K562 (cell line): ENCODE measurements around the gene CSNK1A1. TPM values are rescaled to one million over a fixed set of nuclear protein-coding genes. Genes with fewer than 3 reads are reported as not detected.

Source experiments
- ATF7 ChIP-seq: fragments of 450-650 bp; IDR thresholded peaks from 2 replicates; pipeline ENCODE4 v1.7.1; 2014; ENCODE audit warnings: mild to moderate bottlenecking, moderate library complexity
- CBFB ChIP-seq: sonication (generic); formaldehyde crosslinking; IDR thresholded peaks from 2 replicates; pipeline ENCODE4 v1.4.0; 2020; ENCODE audit warnings: mild to moderate bottlenecking, missing genetic modification reagents
- CREB1 ChIP-seq, 2 experiments: sonication (generic) in 1 of 2; formaldehyde crosslinking in 1 of 2; IDR thresholded peaks; 2 replicates each; pipeline versions ENCODE4 v1.6.1 to v1.8.0; 2012 to 2022; ENCODE audit warnings: inconsistent platforms in 1 of 2, mild to moderate bottlenecking in 1 of 2, missing genetic modification reagents in 1 of 2, moderate library complexity in 1 of 2
- CREM ChIP-seq: IDR thresholded peaks from 2 replicates; pipeline ENCODE4 v1.6.1; 2014; ENCODE audit warnings: antibody characterized with exemption, low read depth
- CTBP1 ChIP-seq: fragments of 450-650 bp; IDR thresholded peaks from 2 replicates; pipeline ENCODE4 v1.6.1; 2016; ENCODE audit warnings: borderline replicate concordance
- EGR1 ChIP-seq: fragments of 450-650 bp; conservative IDR thresholded peaks from 2 replicates; pipeline ENCODE4 v1.6.1; 2017; ENCODE audit warnings: mild to moderate bottlenecking
- ELF4 ChIP-seq: fragments of 450-650 bp; formaldehyde crosslinking; IDR thresholded peaks from 2 replicates; pipeline ENCODE4 v1.4.0; 2022; ENCODE audit warnings: missing genetic modification characterization
- GABPB1 ChIP-seq: sonication (generic); formaldehyde crosslinking; IDR thresholded peaks from 2 replicates; pipeline ENCODE4 v1.8.0; 2022; ENCODE audit warnings: mild to moderate bottlenecking, missing genetic modification reagents
- GATA2 ChIP-seq: sonication (generic); formaldehyde crosslinking; IDR thresholded peaks from 2 replicates; pipeline ENCODE4 v1.4.0; 2020; ENCODE audit warnings: mild to moderate bottlenecking, missing genetic modification reagents
- GTF2F1 ChIP-seq: IDR thresholded peaks from 2 replicates; pipeline ENCODE4 v1.6.1; 2011; ENCODE audit warnings: low read depth, low read length, improper control_type of control experiment
- JUND ChIP-seq, 2 experiments: IDR thresholded peaks; 2 replicates in 1 of 2; 3 replicates in 1 of 2; pipeline ENCODE4 v1.6.1; 2011; ENCODE audit warnings: borderline replicate concordance in 2 of 2, low read depth in 2 of 2, low read length in 2 of 2, improper control_type of control experiment in 1 of 2, missing biosample characterization in 1 of 2, missing genetic modification characterization in 1 of 2, missing genetic modification reagents in 1 of 2
- KLF16 ChIP-seq: IDR thresholded peaks from 2 replicates; pipeline ENCODE4 v1.6.1; 2016; ENCODE audit warnings: antibody characterized with exemption
- MAZ ChIP-seq, 2 experiments: fragments of 450-650 bp in 1 of 2; sonication (generic) in 1 of 2; formaldehyde crosslinking; IDR thresholded peaks in 1 of 2; conservative IDR thresholded peaks in 1 of 2; 2 replicates each; pipeline versions ENCODE4 v1.4.0 to v1.5.0; 2020; ENCODE audit warnings: mild to moderate bottlenecking in 1 of 2, missing genetic modification reagents in 1 of 2
- NCOA4 ChIP-seq: fragments of 450-650 bp; IDR thresholded peaks from 2 replicates; pipeline ENCODE4 v1.6.1; 2018; ENCODE audit warnings: mild to moderate bottlenecking; ENCODE audit not compliant: partially characterized antibody
- NFIC ChIP-seq: fragments of 450-650 bp; IDR thresholded peaks from 2 replicates; pipeline ENCODE4 v1.6.1; 2017; ENCODE audit warnings: mild to moderate bottlenecking, inconsistent platforms
- NR2C1 ChIP-seq, 2 experiments: fragments of 450-650 bp; IDR thresholded peaks; 2 replicates each; pipeline ENCODE4 v1.6.1; 2017; ENCODE audit warnings: mild to moderate bottlenecking in 2 of 2, antibody characterized with exemption in 1 of 2, inconsistent platforms in 1 of 2, missing compliant biosample characterization in 1 of 2, missing genetic modification characterization in 1 of 2
- RB1 ChIP-seq: fragments of 450-650 bp; IDR thresholded peaks from 2 replicates; pipeline ENCODE4 v1.6.1; 2017; ENCODE audit warnings: low read depth, mild to moderate bottlenecking
- TRIM24 ChIP-seq, 2 experiments: fragments of 450-650 bp; IDR thresholded peaks; 2 replicates each; pipeline ENCODE4 v1.6.1; 2016
- XRCC5 ChIP-seq: fragments of 200-400 bp; formaldehyde crosslinking; IDR thresholded peaks from 2 replicates; pipeline ENCODE4 v1.6.1; 2017; ENCODE audit warnings: low read depth, mild to moderate bottlenecking, low read length
- ZNF551 ChIP-seq: fragments of 250-450 bp; sonication (Bioruptor Pico); IDR thresholded peaks from 2 replicates; pipeline ENCODE4 v1.5.0; 2021; ENCODE audit warnings: mild to moderate bottlenecking, moderate library complexity
- polyA plus RNA-seq, 8 experiments: library from polyadenylated mRNA; depleted of rRNA in 4 of 8; stranded (reverse) in 5 of 8; unstranded in 3 of 8; fragments of >200 nt; fragmentation: Nextera tagmentation in 2 of 8; fragmentation: Illumina TruSeq in 1 of 8; extraction: Ambion mirVana in 2 of 8; extraction: Trizol in 1 of 8; gene quantifications; 2 replicates each; pipeline versions ENCODE4 v1.2.1 to v1.2.3, GENCODE V29; 2011 to 2014; ENCODE audit warnings: inconsistent platforms in 1 of 8, missing spikeins in 1 of 8
- total RNA-seq, 7 experiments: library from RNA; depleted of rRNA in 6 of 7; stranded (reverse); fragments of >200 nt in 6 of 7; fragmentation: Illumina TruSeq in 2 of 7; extraction: Trizol in 2 of 7; gene quantifications; 2 replicates each; pipeline versions ENCODE4 v1.2.1 to v1.2.3, GENCODE V29; 2011 to 2021; ENCODE audit warnings: low replicate concordance in 1 of 7
- TF ChIP-seq, protein P1 (sequence below): fragments of 450-650 bp; IDR thresholded peaks from 2 replicates; pipeline ENCODE4 v1.6.1; 2016; ENCODE audit warnings: antibody characterized with exemption
- TF ChIP-seq, protein P2 (sequence below): sonication (generic); formaldehyde crosslinking; IDR thresholded peaks from 2 replicates; pipeline ENCODE4 v1.8.1; 2023; ENCODE audit warnings: mild to moderate bottlenecking, missing genetic modification reagents
- TF ChIP-seq, protein P3 (sequence below): sonication (generic); formaldehyde crosslinking; IDR thresholded peaks from 2 replicates; pipeline ENCODE4 v1.8.0; 2022; ENCODE audit warnings: mild to moderate bottlenecking, missing genetic modification reagents
- TF ChIP-seq, protein P4 (sequence below): sonication (generic); formaldehyde crosslinking; IDR thresholded peaks from 2 replicates; pipeline ENCODE4 v1.8.0; 2022; ENCODE audit warnings: mild to moderate bottlenecking, low read depth, missing genetic modification reagents

CSNK1A1 gene
- total and polyA plus RNA-seq, 9 of the 15 experiments (the other 6 are each of a cell fraction or from before 2014, with no cell fraction given): 49.1 to 196 (median 154) TPM

DNA sequence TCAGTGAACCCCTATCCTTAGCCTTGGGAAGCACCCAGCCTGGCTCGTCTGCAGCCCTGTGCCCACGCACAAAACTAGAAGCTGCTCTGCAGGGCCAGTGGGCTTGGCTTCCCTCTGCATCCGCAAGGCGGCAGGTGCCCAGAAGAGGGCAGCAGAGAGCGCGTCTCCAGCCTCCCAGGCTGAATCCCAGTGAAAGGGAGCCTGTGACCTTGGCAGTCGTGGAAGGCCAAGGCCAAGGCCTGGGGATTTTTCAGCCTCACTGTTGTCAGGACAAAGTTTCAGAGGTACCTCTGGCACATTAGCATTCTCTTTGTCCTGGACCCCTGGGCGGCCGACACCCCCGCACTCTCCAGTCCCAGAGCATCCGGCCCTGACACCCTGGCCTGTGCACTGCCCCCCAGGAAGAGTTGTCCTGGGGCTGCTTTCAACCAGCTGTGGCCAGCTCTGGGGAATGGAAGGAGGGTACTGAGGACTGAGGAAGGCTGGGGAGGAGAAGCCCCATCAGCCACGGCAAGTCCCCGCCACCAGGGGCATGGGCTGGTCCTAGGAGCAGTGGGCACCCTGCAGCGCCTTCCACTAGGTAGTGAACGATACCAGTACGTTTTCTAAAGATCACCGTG lies 108.6 kb downstream of the CSNK1A1 start (continued):
- TF ChIP-seq KLF16: 0 out of 2 replicates have a peak, but pooled peaks have one; percentile 33
- TF ChIP-seq NR2C1 (IDR thresholded peaks at IDR 0.05): no peak
- TF ChIP-seq NR2C1 (tag; IDR thresholded peaks at IDR 0.05): 0 out of 2 replicates have a peak, but pooled peaks have one; percentile 9
- TF ChIP-seq ZNF551 (CRISPR knock-in tag): no peak
- no peak for TF ChIP-seq CREB1 (IDR thresholded peaks at IDR 0.05)
- peak; percentile 47; the same call in 1 of the 2 replicates for TF ChIP-seq CREB1 (CRISPR knock-in tag; IDR thresholded peaks at IDR 0.05)
- peak; percentile 8; the same call in 1 of the 2 replicates for TF ChIP-seq ATF7
- no peak for TF ChIP-seq NFIC
- TF ChIP-seq RB1: peak; percentile 75
- TF ChIP-seq CTBP1: 0 out of 2 replicates have a peak, but pooled peaks have one; percentile 11
- TF ChIP-seq, protein P1, sequence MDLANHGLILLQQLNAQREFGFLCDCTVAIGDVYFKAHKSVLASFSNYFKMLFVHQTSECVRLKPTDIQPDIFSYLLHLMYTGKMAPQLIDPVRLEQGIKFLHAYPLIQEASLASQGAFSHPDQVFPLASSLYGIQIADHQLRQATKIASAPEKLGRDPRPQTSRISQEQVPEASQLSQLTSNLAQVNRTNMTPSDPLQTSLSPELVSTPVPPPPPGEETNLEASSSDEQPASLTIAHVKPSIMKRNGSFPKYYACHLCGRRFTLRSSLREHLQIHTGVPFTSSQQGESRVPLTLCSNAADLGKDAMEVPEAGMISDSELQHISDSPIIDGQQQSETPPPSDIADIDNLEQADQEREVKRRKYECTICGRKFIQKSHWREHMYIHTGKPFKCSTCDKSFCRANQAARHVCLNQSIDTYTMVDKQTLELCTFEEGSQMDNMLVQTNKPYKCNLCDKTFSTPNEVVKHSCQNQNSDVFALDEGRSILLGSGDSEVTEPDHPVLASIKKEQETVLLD: 0 out of 2 replicates have a peak, but pooled peaks have one; percentile 35
- TF ChIP-seq GTF2F1: no peak
- TF ChIP-seq CREM: peak; percentile 49
- TF ChIP-seq GATA2 (CRISPR knock-in tag): no peak
- peak; percentile 37; the same call in 1 of the 2 replicates for TF ChIP-seq CBFB (CRISPR knock-in tag)
- TF ChIP-seq, protein P2, sequence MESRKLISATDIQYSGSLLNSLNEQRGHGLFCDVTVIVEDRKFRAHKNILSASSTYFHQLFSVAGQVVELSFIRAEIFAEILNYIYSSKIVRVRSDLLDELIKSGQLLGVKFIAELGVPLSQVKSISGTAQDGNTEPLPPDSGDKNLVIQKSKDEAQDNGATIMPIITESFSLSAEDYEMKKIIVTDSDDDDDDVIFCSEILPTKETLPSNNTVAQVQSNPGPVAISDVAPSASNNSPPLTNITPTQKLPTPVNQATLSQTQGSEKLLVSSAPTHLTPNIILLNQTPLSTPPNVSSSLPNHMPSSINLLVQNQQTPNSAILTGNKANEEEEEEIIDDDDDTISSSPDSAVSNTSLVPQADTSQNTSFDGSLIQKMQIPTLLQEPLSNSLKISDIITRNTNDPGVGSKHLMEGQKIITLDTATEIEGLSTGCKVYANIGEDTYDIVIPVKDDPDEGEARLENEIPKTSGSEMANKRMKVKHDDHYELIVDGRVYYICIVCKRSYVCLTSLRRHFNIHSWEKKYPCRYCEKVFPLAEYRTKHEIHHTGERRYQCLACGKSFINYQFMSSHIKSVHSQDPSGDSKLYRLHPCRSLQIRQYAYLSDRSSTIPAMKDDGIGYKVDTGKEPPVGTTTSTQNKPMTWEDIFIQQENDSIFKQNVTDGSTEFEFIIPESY: 0 out of 2 replicates have a peak, but pooled peaks have one; percentile 45
- 0 out of 2 replicates have a peak, but pooled peaks have one; percentile 68 for TF ChIP-seq XRCC5
- TF ChIP-seq, protein P3, sequence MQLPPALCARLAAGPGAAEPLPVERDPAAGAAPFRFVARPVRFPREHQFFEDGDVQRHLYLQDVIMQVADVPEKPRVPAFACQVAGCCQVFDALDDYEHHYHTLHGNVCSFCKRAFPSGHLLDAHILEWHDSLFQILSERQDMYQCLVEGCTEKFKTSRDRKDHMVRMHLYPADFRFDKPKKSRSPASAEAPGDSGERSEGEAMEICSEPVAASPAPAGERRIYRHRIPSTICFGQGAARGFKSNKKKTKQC (CRISPR knock-in tag): peak; percentile 39; the same call in 1 of the 2 replicates
- TF ChIP-seq EGR1: peak; percentile 76
- TF ChIP-seq NCOA4: no peak
- peak; percentile 50; the same call in 1 of the 2 replicates for TF ChIP-seq GABPB1
- no peak for TF ChIP-seq ELF4 (CRISPR knock-in tag)
- TF ChIP-seq TRIM24 (IDR thresholded peaks at IDR 0.05): no peak
- TF ChIP-seq JUND (IDR thresholded peaks at IDR 0.05; ENCODE audit: borderline replicate concordance, low read depth, low read length): peak; percentile 51; the same call in 1 of the 2 replicates
- no peak for TF ChIP-seq JUND (tag; IDR thresholded peaks at IDR 0.05; ENCODE audit: borderline replicate concordance, low read depth, low read length)
- TF ChIP-seq, protein P4, sequence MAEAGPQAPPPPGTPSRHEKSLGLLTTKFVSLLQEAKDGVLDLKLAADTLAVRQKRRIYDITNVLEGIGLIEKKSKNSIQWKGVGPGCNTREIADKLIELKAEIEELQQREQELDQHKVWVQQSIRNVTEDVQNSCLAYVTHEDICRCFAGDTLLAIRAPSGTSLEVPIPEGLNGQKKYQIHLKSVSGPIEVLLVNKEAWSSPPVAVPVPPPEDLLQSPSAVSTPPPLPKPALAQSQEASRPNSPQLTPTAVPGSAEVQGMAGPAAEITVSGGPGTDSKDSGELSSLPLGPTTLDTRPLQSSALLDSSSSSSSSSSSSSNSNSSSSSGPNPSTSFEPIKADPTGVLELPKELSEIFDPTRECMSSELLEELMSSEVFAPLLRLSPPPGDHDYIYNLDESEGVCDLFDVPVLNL (CRISPR knock-in tag): 0 out of 2 replicates have a peak, but pooled peaks have one; percentile 16
- TF ChIP-seq MAZ (CRISPR knock-in tag; conservative IDR thresholded peaks at IDR 0.05 in 1 of 2, IDR thresholded peaks at IDR 0.05 in 1 of 2): peak in 1 of 2 experiments; percentile 44; a peak in 1 of 4 replicates
